Fibroblast of lung (primary cell): ENCODE data around the gene WRAP73. TPM values are rescaled to one million over a fixed set of nuclear protein-coding genes. Genes with fewer than 3 reads are reported as not detected.

ENCODE experiments used
- DNase-seq, 2 donors: peaks; one replicate each; pipeline versions ENCODE4 v3.0.0 to v3.0.0-alpha.2; 2010; ENCODE audit warnings: low read depth in 2 of 2
- H2AFZ ChIP-seq: 2 replicates; pipeline ENCODE4 v1.5.1; 2012; ENCODE audit warnings: low read length, control low read depth, inconsistent platforms
- H3K27ac ChIP-seq: 2 replicates; pipeline ENCODE4 v1.5.1; 2011; ENCODE audit warnings: low read length, control low read depth; ENCODE audit not compliant: insufficient read depth
- H3K27me3 ChIP-seq: 2 replicates; pipeline ENCODE4 v1.5.1; 2011; ENCODE audit warnings: mild to moderate bottlenecking, low read length; ENCODE audit not compliant: control insufficient read depth, insufficient read depth
- H3K36me3 ChIP-seq: 2 replicates; pipeline ENCODE4 v1.5.1; 2011; ENCODE audit warnings: low read length; ENCODE audit not compliant: control insufficient read depth, insufficient read depth
- H3K4me1 ChIP-seq: 2 replicates; pipeline ENCODE4 v1.5.1; 2011; ENCODE audit warnings: low read length; ENCODE audit not compliant: control insufficient read depth, insufficient read depth; ENCODE audit errors: extremely low read depth
- H3K4me2 ChIP-seq: 2 replicates; pipeline ENCODE4 v1.5.1; 2011; ENCODE audit warnings: low read length, control low read depth; ENCODE audit not compliant: insufficient read depth; ENCODE audit errors: extremely low read depth
- H3K4me3 ChIP-seq, 4 experiments: fragments of 200-600 bp in 1 of 4; sonication (generic) in 1 of 4; replicated peaks in 1 of 4; 2 replicates each; pipeline ENCODE4 v1.5.1; 2011 to 2016; ENCODE audit warnings: low read length in 4 of 4, low read depth in 3 of 4, mild to moderate bottlenecking in 3 of 4, control low read depth in 2 of 4, inconsistent platforms in 1 of 4, mixed read lengths in 1 of 4; ENCODE audit not compliant: insufficient read depth in 1 of 4; ENCODE audit errors: control extremely low read depth in 1 of 4
- H3K79me2 ChIP-seq: 2 replicates; pipeline ENCODE4 v1.5.1; 2012; ENCODE audit warnings: mild to moderate bottlenecking, low read length, inconsistent platforms; ENCODE audit not compliant: control insufficient read depth, insufficient read depth
- H3K9ac ChIP-seq: 2 replicates; pipeline ENCODE4 v1.5.1; 2011; ENCODE audit warnings: mild to moderate bottlenecking, low read length, control low read depth; ENCODE audit not compliant: insufficient read depth
- H3K9me3 ChIP-seq: 2 replicates; pipeline ENCODE4 v1.5.1; 2012; ENCODE audit warnings: low read depth, low read length; ENCODE audit not compliant: control insufficient read depth, insufficient read depth
- H4K20me1 ChIP-seq: 2 replicates; pipeline ENCODE4 v1.5.1; 2011; ENCODE audit warnings: low read length; ENCODE audit not compliant: control insufficient read depth, insufficient read depth; ENCODE audit errors: extremely low read depth
- EZH2 ChIP-seq: IDR thresholded peaks from 2 replicates; pipeline ENCODE4 v1.5.1; 2012; ENCODE audit warnings: low read length, control low read depth, mild to moderate bottlenecking; ENCODE audit errors: missing control alignments
- polyA plus RNA-seq, 2 donors: library from polyadenylated mRNA; depleted of rRNA in 1 of 2; stranded (reverse) in 1 of 2; unstranded in 1 of 2; fragments of >200 nt; gene quantifications; 2 replicates each; pipeline ENCODE4 v1.2.1, GENCODE V29; 2011 to 2012; ENCODE audit warnings: missing spikeins in 1 of 2
- total RNA-seq: library from RNA; depleted of rRNA; stranded (reverse); fragments of >200 nt; gene quantifications from 2 replicates; pipeline ENCODE4 v1.2.1, GENCODE V29; 2014
- TF ChIP-seq, protein P1 (sequence below), 2 donors: IDR thresholded peaks in 1 of 2; conservative IDR thresholded peaks in 1 of 2; 1 replicate in 1 of 2; 2 replicates in 1 of 2; pipeline ENCODE4 v1.5.1; 2011 to 2012; ENCODE audit warnings: low read length in 2 of 2, control low read depth in 1 of 2, inconsistent platforms in 1 of 2, low read depth in 1 of 2, mild to moderate bottlenecking in 1 of 2

WRAP73 gene
- total and polyA plus RNA-seq, 2 donors (not counting 1 experiment from before 2014, with no cell fraction given) = 12.0 to 15.0 TPM

DNA sequence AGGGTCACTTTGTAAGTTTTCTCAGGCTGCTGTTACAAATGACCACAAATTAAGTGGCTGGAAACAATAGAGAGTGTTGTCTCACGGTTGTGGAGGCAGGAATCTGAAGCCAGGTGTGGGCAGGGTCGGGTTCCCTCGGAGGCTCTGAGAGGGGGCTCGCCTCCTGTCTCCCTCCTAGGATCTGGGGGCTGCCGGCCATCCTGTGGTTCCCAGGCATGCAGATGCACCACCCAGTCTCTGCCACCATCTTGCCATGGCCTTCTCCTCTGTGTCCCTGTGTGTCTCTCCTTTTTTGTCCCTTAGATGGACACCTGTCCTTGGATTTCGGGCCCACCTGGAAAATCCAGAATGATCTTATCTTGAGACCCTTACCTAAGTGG is 7.2 kb upstream of the WRAP73 start:
- no peaks in the 10 kb centered on the region for H3K9me3 ChIP-seq
- TF ChIP-seq EZH2 = no peak
- no peak overlapping the region for H2AFZ ChIP-seq
- H4K20me1 ChIP-seq = no peaks in the 10 kb centered on the region
- peaks cover 23% of the 10 kb centered on the region for H3K27me3 ChIP-seq
- DNase-seq = no peak
- no peaks in the 10 kb centered on the region for H3K4me1 ChIP-seq
- H3K27ac ChIP-seq = no peak overlapping the region
- H3K4me3 ChIP-seq = no peak overlapping the region
- no peak overlapping the region for H3K4me2 ChIP-seq
- no peaks in the 10 kb centered on the region for H3K79me2 ChIP-seq
- no peaks in the 10 kb centered on the region for H3K36me3 ChIP-seq
- H3K9ac ChIP-seq = no peak overlapping the region

DNA sequence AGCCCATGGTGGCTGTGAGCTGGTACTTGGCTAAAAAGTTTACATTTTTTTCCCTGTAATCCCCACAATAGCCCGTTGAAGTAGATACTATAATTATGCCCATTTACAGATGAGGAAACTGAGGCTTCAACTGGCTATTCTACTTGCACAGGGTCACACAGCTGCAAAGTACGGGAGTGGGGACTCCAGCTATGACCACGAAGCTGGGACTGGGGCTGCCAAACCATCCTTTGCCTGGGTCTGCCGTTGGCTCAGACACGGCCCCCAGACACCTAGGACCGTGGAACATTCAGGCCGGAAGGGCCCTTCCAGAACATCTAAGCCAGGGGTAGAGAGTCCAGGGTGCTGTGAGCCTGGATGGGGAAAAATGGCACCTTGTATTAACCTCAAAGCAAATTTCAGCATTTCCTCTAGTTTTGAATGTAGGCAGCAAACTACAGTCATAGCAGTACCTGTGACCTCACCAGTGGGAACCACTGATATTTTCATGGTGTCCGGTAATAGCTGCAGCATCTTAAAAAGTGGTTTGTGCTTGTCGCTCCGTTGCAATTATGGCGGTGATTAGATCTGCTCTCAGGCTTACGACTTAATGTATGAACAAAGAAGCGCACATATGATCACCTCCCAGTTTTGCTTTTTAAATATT is 6.7 kb upstream of the WRAP73 start:
- Histone ChIP-seq H3K9ac (no peak overlapping the region), H3K27me3 (peaks cover 26% of the 10 kb centered on the region)
- TF ChIP-seq EZH2 = no peak
- TF ChIP-seq, protein P1, sequence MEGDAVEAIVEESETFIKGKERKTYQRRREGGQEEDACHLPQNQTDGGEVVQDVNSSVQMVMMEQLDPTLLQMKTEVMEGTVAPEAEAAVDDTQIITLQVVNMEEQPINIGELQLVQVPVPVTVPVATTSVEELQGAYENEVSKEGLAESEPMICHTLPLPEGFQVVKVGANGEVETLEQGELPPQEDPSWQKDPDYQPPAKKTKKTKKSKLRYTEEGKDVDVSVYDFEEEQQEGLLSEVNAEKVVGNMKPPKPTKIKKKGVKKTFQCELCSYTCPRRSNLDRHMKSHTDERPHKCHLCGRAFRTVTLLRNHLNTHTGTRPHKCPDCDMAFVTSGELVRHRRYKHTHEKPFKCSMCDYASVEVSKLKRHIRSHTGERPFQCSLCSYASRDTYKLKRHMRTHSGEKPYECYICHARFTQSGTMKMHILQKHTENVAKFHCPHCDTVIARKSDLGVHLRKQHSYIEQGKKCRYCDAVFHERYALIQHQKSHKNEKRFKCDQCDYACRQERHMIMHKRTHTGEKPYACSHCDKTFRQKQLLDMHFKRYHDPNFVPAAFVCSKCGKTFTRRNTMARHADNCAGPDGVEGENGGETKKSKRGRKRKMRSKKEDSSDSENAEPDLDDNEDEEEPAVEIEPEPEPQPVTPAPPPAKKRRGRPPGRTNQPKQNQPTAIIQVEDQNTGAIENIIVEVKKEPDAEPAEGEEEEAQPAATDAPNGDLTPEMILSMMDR (conservative IDR thresholded peaks at IDR 0.05 in 1 of 2, IDR thresholded peaks at IDR 0.05 in 1 of 2; ENCODE audit: low read depth in 1 of 2, low read length in 2 of 2) = no peak

DNA sequence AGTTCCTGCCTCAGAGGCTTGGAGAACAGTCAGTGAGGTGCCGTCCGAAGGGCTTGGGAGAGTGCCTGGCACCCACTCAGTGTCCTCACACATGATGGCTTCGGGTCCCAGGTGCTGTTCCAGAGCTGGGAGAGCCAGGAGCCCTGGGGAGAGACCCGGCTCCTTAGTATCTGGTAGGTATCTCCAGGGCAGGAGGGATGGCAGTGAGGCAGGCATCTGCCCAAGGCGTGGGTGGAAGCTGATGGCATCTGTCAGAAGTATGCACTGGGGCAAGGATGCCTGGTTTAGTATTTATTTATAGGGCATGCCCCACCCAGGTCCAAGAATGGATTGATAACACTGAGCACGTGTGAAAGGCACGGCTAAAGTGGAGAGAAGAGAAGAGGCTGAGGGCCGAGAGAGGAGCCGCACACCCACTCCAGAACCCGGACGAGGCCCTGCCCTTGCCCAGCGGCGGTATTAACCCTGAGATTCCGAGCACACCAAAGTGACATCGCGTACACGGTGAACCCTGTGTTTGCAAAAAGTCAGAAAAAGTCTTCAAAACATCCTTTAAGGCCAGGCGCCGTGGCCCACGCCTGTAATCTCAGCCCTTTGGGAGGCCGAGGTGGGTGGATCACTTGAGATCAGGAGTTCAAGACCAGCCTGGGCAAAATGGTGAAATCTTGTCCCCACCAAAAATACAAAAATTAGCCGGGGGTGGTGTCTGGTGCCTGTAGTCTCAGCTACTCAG is 4.8 kb upstream of the WRAP73 start:
- Histone ChIP-seq H3K4me1 (no peaks in the 10 kb centered on the region), H4K20me1 (no peaks in the 10 kb centered on the region), H3K79me2 (no peaks in the 10 kb centered on the region), H3K9ac (no peak overlapping the region), H3K4me2 (no peak overlapping the region), H3K9me3 (no peaks in the 10 kb centered on the region), H3K27ac (no peak overlapping the region), H2AFZ (no peak overlapping the region), H3K4me3 (no peak overlapping the region), H3K36me3 (no peaks in the 10 kb centered on the region), H3K27me3 (peaks cover 40% of the 10 kb centered on the region)
- no peak for TF ChIP-seq EZH2
- DNase-seq = no peak

More for the DNA sequence above, 6.7 kb upstream of the WRAP73 start:
- no peak for DNase-seq
- no peak overlapping the region for H3K4me3 ChIP-seq
- H3K36me3 ChIP-seq = no peaks in the 10 kb centered on the region
- H3K4me1 ChIP-seq = no peaks in the 10 kb centered on the region
- no peak overlapping the region for H3K27ac ChIP-seq
- H4K20me1 ChIP-seq = no peaks in the 10 kb centered on the region
- no peak overlapping the region for H2AFZ ChIP-seq
- no peaks in the 10 kb centered on the region for H3K9me3 ChIP-seq
- H3K79me2 ChIP-seq = no peaks in the 10 kb centered on the region
- no peak overlapping the region for H3K4me2 ChIP-seq

DNA sequence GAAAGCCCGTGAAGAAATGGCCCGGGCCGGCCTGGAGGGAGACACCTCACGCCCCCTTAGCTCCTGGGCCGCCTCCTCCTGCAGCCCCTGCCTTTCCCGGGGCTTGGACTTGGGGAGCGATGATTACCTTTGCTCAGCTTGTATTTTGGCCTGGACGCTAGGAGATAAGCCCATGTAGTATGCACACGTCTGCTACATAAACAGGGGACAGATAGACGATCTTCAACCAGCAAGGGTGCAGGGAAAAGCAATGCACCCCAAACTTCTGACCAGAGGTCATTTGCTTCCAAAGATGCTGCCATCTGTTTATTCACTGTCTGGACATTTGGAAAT is 3.3 kb upstream of the WRAP73 start:
- H3K9ac ChIP-seq = no peak overlapping the region
- H3K4me2 ChIP-seq = no peak overlapping the region
- H3K4me1 ChIP-seq = no peaks in the 10 kb centered on the region
- no peak overlapping the region for H3K4me3 ChIP-seq
- no peaks in the 10 kb centered on the region for H3K9me3 ChIP-seq
- H4K20me1 ChIP-seq = no peaks in the 10 kb centered on the region
- no peaks in the 10 kb centered on the region for H3K79me2 ChIP-seq
- no peak for DNase-seq
- peaks cover 40% of the 10 kb centered on the region for H3K27me3 ChIP-seq
- H2AFZ ChIP-seq = no peak overlapping the region
- TF ChIP-seq, protein P1 (conservative IDR thresholded peaks at IDR 0.05 in 1 of 2, IDR thresholded peaks at IDR 0.05 in 1 of 2; ENCODE audit: low read depth in 1 of 2, low read length in 2 of 2) = no peak
- TF ChIP-seq EZH2 = no peak
- no peaks in the 10 kb centered on the region for H3K36me3 ChIP-seq
- no peak overlapping the region for H3K27ac ChIP-seq
